Bronchial epithelial cell (primary cell): ENCODE data around the gene PIGN. TPM values are rescaled to one million over a fixed set of nuclear protein-coding genes. Genes with fewer than 3 reads are reported as not detected.

Source experiments
- DNase-seq: peaks from one replicate; pipeline ENCODE4 v3.0.0-alpha.2; 2010; ENCODE audit warnings: low read depth
- FAIRE-seq: peaks from 2 replicates; lab custom pipeline; 2011; peaks lifted over from hg19 to GRCh38; lab: Jason Lieb, UNC
- H3K27me3 ChIP-seq: 2 replicates; pipeline ENCODE4 v1.5.1; 2011; ENCODE audit warnings: low read length; ENCODE audit not compliant: control insufficient read depth, insufficient read depth
- H3K36me3 ChIP-seq: 2 replicates; pipeline ENCODE4 v1.5.1; 2011; ENCODE audit warnings: low read length; ENCODE audit not compliant: control insufficient read depth, insufficient read depth
- H3K4me3 ChIP-seq: 2 replicates; pipeline ENCODE4 v1.5.1; 2011; ENCODE audit warnings: mild to moderate bottlenecking, low read depth, low read length, control low read depth
- CTCF ChIP-seq: IDR thresholded peaks from 2 replicates; pipeline ENCODE4 v1.5.1; 2011; ENCODE audit warnings: mild to moderate bottlenecking, moderate library complexity, low read length, control low read depth, inconsistent platforms; ENCODE audit not compliant: insufficient read depth, severe bottlenecking
- total RNA-seq: library from RNA; depleted of rRNA; stranded (reverse); fragments of >200 nt; gene quantifications from 2 replicates; pipeline ENCODE4 v1.2.1, GENCODE V29; 2014

PIGN gene
- 42.1 and 64.1 TPM in 2 replicates for total RNA-seq

GRCh38 chr18:62186774-62187542, at the start of gene PIGN, which contains the start of gene RELCH:
TSS of gene PIGN (minus strand) at chr18:62187056. CDS start at chr18:62161353, 25,703 bp downstream.
TSS of gene RELCH (plus strand) at chr18:62187255. CDS start at chr18:62187506, 251 bp downstream.
- peak within 1 kb of the TSS; percentile 72 for H3K4me3 ChIP-seq
- FAIRE-seq (no peak), DNase-seq (peak; percentile 94)
- no peak for TF ChIP-seq CTCF
- no peaks in the 10 kb centered on the region for H3K36me3 ChIP-seq
- no peaks in the 10 kb centered on the region for H3K27me3 ChIP-seq

- Histone ChIP-seq H3K27me3 (no peaks in the 10 kb centered on the region), H3K36me3 (no peaks in the 10 kb centered on the region), H3K4me3 (no peak overlapping the region)
- no peak for TF ChIP-seq CTCF
- DNase-seq (no peak), FAIRE-seq (no peak)
Measured at GRCh38 chr18:62236252-62236651, 49.4 kb upstream of the PIGN start.

GRCh38 chr18:62226047-62226446, 39.2 kb upstream of the PIGN start:
- Histone ChIP-seq H3K27me3 (no peaks in the 10 kb centered on the region), H3K36me3 (peaks cover 3% of the 10 kb centered on the region), H3K4me3 (no peak overlapping the region)
- TF ChIP-seq CTCF, result no peak
- DNase-seq, result no peak
- FAIRE-seq, result no peak

- no peaks in the 10 kb centered on the region for H3K27me3 ChIP-seq
- FAIRE-seq (no peak), DNase-seq (no peak)
- no peak overlapping the region for H3K4me3 ChIP-seq
- peaks cover 1% of the 10 kb centered on the region for H3K36me3 ChIP-seq
- no peak for TF ChIP-seq CTCF
Measured at GRCh38 chr18:62224229-62224628, 37.4 kb upstream of the PIGN start.

- Histone ChIP-seq H3K4me3 (no peak overlapping the region), H3K27me3 (no peaks in the 10 kb centered on the region), H3K36me3 (peaks cover 10% of the 10 kb centered on the region)
- no peak for TF ChIP-seq CTCF
- DNase-seq, result no peak
- no peak for FAIRE-seq
Measured at GRCh38 chr18:62214790-62215189, 27.9 kb upstream of the PIGN start.
